GM19238 (cell line): Measurements from ENCODE around the gene COX4I2.

Experiments used
- DNase-seq: peaks from one replicate; pipeline ENCODE4 v3.0.0; 2011; ENCODE audit warnings: low spot score; ENCODE audit not compliant: insufficient read length

Gene COX4I2

DNA sequence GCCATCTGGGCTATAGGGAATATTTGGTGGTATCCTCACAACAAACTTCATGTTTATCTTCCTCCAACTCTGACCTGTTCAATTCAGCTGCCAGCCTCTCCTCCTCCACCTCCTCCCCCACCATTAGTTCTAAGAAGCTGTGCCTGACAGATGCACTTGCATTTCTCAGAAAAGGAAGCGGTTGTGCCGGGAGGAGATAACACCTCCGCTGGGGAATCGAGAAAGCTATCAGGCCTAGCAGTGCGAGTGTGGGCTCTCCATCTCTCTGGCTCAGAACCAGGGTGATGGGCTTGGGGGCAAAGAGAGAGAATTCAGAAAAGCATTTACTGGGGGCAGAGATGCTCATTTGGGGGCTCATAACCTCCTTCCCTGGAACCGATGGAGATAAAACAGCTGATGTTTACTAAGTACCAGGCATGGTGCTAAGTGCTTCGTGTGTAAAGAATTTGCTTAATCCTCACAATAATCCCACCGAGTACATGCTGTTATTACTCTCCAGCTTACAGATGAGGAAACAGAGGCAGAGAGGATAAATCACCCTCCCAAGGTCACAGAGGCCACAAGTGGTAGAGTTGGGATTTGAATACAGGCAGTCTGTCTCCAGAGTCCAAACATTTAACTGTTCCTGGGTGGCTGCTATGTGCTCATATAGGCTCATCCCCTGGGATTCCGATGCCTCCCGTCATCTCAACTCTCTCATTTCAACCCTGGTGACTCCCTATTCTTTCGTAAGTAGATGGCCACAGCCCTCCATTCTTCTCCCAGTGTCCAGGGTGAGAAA is 38.3 kb downstream of the COX4I2 start:
- no peak for DNase-seq

DNA sequence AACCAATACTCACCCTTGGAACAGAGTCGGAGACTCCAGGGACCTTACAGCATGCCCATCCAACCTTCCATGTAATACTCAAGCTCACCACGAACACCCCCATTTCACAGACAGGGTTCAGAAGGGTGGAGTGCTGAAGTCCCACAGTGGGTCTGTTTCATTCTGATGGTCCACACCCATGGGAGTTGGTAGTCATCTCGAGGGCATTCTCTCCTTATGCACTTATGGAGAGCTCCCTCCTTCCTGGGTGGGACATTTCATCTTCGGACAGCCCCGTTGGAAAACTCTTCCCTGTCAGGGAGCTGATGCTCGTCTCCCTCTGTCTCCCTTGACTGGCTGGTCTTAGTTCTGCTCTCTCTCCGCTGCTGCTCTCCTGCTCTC is 38.9 kb downstream of the COX4I2 start:
- no peak for DNase-seq

DNA sequence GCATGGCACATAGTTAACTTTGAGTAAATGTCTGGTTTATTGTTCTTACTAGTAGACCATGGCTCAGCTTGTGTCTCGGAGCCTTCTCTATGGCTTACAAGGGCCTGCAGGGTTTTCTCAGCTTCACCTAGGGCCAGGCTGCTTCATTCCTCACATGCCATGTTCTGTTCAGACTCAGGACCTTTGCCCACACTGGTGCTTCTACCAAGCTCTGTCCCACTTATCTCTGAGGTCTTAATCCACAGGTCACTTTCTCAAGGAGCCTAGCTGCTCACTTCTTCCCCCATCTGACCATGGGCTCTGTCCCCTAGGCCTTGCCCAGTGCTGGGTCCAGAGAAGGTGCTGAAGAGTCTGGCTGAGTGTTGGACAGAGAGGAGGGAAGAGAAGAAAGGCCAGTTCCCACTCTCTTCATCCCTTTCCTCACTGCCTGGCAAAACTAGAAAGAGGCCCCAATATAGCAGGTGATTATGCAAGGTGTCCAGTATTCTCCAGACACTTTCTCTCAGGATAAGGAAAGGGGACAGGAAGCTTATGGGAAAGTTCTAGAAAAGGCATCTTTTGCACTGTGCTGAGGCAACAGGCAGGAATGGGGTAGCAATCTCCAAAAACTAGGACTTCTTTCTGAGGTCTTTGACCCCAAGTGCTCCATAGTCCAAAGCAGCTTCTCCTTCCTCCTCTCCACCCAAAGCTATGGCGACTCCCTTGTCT is 40.0 kb downstream of the COX4I2 start:
- DNase-seq: no peak

DNA sequence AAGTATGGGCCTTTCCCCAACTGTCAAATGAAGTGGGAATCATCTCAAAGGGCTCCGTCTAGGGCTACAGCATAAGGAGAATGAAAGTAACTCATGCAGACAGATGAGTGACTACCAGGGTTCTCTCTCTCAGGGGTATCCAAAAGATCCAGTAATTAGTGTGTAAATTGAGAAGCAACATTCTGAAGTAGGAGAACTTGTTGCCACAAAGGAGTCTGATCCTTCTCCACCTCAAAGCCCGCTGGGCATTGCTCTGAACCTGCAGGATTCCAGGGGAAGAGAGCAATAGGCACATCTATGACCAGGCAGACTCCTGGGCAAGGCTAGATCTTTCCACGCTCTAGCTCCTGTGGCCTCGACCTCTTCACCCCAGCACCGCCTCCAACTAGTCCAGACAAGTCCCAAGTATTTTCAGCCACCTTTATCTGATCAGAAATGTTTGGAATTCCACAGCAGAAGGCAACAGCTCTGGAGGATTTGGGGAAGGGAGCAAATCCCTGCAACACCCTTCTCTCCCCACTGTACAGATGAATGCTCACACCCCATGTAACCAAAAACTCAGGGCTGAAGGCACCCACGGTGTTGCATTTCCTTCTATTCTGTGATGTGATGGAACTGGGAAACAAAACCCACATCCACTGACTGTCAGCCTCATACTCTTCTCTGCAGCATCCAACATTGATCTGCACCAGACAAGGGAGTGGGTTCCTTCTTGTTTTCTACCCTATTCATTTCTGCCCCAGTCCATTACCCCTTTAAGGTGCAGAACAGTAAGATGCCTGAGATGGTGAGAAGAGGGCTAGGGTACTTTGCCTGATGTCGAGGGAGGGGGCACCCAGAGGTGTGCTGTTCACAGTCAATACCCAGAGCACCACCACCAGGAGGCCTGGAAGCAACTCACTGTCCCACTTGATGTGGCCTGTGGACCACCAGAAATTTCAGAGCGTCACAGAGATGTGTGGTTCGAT is 41.0 kb downstream of the COX4I2 start:
- no peak for DNase-seq

DNA sequence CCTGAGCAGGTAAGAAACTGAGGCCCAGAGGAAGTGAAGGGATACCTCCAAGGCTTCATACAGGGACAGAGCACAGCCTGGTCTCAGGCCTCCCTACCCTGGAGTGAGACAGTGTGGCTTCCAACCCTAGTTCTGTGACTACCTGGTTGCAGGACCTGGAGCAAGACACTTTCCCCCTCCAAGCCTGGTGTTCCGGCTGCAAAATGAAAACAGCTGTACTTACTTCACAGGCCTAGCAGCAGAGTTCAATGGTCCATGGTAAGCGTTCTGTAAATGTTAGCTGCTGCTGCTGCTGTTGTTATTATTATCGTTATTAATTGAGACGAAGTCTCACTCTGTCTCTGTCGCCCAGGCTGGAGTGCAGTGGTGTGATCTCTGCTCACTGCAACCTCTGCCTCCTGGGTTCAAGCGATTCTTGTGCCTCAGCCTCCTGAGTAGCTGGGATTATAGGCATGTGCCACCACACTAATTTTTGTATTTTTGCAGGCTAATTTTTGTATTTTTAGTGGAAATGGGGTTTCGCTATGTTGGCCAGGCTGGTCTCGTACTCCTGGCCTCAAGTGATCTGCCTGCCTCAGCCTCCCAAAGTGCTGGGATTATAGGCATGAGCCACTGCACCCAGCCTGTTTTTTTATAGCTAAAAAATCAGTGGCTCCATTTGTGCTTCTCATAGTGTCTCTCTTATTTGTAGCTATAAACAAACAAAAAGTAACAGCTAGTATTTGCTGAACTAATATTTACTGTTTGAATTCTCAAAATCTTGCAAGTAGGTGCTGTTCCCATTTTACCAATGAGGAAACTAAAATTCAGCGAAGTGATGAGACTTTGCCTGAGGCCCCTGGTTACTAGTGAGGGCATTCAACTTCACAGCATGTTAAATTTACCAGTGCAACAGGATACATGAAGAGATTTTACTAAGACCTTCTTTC is 41.9 kb downstream of the COX4I2 start:
- DNase-seq: no peak

DNA sequence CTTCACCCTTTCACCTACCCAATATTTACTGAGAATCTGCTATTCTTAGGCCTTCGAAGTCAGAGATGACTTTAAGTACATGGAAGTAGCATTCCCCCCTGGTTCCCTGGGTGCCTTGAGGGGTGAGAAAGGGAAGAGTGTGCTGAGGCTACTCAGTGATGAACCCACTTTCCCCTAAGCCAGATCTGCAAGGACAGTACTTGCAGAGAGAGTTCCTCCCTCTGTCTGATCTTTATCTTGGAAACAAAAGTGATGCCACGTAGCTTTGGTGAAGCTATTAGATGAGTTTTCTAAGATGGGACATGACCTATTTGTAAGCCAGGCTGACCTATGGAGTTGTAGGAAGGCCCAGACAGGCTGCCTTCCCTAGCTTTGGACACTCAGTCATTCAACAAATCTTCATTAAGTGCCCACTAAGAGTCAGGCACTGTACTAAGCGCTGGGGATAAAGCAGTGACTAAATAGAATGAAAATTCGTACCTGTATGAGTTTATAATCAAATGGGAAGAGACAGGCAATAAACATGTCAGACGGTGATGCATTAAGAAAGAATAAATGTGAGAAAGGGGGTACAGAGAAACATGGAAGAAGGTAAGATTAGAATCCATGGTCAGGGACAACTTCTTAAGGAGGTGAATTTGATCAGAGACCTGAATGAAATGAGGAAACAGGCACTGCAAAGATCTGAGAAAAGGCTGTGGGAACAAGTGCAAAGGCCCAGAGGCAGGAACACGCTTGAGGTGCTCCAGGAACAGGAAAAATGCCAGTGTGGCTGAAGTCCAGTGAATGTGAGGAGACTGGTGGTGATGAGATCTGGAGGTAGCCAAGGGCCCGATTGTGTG is 42.8 kb downstream of the COX4I2 start:
- no peak for DNase-seq

DNA sequence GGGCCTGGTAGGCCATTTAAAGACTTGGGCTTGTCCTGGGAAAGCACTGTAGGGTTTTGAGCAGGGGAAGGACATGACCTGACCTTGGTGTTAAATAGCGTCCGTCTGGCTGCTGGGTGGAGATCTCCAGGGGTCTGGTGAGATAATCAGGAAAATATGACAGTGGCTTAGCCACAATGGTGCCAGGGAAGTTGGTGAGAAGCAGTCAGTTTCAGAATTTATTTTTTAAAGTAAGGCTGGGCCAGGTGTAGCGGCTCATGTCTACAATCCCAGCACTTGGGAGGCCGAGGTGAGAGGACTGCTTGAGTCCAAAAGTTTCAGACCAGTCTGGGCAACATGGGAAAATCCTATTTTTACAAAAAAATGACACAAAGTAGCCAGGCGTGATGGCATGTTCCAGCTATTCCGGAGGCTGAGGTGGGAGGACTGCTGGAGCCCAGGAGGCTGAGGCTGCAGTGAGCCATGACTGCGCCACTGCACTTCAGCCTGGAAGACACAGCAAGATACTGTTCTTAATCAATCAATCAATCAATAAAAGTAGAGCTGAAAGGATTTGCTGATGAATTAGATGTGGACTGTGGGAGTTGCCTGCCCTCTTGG is 43.5 kb downstream of the COX4I2 start:
- DNase-seq: no peak

DNA sequence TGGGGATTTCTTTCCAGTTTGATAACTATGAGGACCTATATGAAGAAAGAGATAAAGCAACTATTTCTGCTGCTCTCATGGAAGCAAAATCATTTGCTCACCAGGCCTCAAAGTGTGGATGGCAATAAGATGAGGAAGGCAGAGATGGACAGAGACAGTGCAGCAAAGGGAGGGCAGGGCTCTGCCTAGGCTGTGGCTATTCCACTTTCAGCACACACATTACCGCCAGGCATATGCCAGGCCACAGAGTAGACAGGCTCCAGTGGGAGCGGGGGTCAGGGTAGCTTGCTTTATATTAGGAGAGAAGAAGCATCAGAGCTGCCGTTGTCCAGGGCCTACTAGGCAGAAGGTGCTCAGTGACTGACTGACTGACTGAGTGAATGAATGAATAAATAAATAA is 44.1 kb downstream of the COX4I2 start:
- DNase-seq: no peak

DNA sequence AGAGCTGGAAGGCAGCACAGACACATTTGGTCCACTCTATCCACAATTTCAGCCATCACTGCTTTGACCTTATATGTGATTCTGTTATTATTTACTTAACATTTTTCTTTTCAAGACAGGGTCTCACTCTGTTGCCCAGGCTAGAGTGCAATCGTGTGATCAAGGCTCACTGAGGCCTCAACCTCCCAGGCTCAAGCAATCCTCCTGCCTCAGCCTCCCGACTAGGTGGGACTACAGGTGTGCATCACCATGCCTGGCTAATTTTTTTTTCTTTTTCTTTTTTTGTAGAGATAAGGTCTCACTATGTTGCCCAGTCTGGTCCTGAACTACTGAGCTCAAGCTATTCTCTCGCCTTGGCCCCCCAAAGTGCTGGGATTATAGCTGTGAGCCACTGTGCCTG is 44.6 kb downstream of the COX4I2 start:
- no peak for DNase-seq

DNA sequence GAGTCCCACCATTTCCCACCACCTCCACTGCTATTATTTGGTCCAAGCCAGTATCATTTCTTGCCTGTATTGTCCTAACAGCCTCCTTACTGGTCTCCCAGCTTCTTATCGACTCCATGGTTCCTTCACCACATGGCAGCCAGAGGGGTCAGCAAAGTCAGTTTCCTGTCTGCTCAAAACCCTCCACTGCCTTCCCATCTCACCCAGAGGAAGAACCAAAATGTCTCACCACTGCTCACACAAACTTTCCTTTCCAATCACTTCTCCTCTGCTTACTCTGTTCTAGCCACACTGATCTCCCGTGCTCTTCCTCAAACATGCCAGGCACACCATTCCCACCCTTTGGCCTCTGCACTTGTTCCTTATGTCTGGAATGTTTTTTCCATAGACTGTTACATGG is 45.2 kb downstream of the COX4I2 start:
- no peak for DNase-seq

DNA sequence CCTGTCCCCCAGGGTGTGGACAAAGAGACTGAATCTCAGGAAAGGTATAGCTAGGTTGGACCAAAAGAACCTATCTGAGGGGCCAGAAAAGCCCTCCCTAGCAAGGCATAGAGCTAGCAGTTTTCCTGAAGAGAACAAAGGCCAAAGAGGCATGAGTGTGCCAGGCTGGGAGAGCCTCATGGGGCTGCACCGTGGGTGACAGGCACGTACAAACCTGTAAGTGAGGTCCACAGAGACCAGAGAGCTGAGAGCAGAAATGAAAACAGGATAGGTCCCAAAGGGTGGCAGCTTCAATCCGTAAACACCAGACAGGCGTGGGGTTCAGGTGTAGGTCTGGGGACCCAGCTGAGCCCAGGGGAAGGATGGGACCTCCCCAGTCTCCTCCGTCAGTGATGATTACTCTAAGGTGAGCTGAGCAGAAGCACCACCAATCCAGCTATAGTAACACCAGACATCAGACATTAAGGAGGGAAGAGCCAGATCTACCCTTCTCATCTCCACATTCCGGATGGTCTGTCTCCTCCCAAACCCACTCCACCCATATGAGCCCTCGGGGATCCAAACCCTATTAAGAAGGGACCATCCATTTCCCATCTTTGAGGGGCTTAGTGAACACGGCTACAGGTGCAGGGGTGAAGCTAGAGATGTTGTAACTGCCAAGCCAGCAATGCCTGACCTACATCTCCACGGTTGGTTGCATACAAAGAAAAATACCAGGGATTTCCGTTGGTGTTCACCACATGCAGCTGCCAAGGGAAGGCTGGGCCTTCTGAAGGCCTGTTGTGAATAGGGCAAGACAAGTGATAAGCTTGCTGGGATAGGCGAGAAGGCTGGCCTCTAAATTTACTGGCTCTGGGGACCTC is 46.7 kb downstream of the COX4I2 start:
- DNase-seq: no peak

DNA sequence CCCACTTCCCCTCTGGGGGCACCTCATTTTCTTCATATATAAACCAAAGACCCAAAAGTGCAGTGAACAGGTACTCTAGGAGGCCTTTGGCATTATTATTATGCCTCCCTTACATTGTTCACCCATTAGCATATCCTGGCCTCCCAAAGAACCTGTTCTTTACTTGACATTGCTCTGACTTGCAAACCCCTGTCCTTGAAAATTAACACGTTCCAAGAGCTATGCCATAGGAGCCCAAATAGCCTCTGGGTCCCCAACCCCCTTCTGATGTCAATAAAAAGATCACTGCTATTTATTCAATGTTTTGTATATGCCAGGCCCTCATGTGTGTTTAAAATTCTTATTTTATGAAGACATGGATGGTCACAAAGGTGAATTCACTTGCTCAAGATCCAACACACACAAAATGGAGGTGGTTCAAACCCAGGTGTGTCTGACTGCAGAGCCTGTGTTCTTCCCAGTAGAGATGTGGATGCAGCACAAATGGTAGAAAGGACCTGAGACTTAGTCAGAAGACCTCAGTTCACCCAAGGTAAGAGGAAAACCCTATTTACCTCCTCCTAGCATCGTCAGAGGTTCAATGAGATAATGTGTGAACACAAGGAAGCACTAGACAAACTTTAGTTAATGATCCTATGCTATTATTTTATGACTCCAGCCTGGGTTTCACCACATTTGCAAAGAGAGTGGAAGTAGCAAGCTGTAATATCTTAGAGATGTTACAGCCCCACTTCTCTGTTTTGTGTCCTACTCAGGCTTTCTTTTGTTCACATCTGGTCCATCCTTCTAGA is 48.3 kb downstream of the COX4I2 start:
- no peak for DNase-seq

DNA sequence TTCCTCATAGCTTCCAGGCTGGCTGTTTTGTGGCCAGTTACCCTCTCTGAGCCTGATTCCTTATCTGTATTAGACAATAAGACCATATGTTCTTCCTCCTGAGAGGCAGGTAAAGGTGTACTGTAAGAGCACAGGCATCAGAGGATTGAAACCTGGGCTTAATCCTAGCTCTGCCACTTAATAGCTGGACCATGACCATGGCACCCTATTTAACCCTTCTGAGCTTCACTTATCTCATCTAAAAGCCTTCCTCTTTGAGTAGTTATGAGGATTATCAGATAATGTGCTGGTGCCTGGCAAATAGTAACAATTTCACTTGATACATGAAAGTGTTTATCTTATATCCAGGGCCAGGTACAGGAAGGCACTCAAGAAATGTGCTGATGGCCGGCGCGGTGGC is 50.1 kb downstream of the COX4I2 start:
- DNase-seq: no peak

DNA sequence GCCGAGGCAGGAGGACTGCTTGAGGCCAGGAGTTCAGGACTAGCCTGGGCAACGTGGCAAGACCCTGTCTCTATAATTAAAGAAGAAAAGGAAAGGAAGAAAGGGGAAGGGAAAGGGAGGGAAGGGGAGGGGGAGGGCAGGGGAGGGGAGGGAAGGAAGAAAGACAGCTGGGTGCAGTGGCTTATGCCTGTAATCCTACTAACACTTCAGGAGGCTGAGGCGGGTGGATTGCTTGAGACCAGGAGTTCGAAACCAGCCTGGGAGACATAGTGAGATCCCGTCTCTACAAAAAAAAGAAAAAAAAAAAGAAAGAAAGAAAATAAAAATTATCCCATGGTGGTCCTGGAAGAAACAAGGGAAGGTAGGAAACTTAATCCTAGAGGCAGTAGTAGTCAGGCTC is 51.4 kb downstream of the COX4I2 start:
- DNase-seq: no peak

DNA sequence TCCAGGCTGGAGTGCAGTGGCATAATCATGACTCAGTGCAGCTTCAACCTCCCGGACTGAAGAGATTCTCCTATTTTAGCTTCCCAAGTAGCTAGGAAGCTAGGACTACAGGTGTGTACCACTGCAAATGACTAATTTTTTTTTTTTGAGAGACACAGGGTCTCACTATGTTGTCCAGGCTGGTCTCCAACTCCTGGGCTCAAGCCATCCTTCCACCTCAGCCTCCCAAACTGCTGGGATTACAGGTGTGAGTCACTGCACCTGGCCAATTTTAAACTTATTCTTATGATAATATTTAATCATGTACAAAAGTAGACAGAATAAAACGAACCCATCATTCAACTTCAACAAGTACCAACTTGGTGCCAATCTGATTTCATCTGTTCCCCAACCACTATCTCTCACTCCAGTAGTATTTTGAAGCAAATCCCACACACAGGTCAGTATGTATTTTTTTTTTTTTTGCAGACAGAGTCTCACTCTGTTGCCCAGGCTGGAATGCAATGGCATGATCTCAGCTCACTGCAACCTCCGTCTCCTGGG is 52.5 kb downstream of the COX4I2 start:
- DNase-seq: no peak

DNA sequence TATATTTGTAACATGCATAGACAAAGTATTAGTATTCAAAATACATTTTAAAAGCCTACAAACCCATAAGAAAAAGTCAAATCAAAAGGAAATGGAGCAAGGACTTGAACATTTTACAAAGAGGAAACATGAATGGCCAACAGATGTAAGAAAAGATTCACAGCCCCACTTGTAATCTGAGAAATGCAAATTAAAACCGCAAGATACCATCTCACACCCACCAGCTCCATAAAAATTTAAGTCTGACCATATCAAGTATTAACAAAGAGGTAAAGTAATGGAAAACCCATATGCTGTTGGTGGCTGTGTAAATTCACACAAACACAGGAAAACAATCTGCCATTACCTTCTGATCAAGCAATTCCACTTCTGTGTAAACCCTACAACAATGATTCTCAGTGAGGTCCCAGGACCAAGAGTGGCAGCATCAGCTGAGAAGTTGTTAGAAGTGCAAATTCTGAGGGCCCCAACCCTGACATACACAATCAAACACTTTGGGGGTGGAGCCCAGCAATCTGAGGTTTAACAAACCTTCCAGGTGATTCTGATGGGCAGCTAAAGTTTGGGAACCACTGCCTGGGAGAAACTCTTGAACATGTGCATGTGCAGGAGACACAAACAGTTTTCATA is 54.0 kb downstream of the COX4I2 start:
- DNase-seq: no peak

DNA sequence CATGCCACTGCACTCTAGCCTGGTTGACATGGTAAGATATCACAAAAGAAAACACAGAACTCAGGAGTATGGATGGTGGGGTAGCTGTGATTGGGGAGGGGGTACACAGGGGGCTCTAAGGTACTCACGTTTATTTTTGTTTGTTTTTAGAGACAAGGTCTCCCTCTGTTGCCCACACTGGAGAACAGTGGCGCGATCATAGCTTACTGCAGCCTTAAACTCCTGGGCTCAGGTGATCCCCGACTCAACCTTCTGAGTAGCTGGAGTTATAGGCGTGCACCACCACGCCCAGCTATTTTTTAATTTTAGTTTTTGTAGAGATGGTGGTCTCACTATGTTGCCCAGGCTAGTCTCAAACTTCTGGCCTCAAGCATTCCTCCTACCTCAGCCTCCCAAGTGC is 55.7 kb downstream of the COX4I2 start:
- DNase-seq: no peak
